H9 (cell line): ENCODE data around the gene C2orf80. TPM values are rescaled to one million over a fixed set of nuclear protein-coding genes. Genes with fewer than 3 reads are reported as not detected.
A peak's percentile ranks its signal among the peaks of the same experiment; 100 is the strongest.

Experiments
- DNase-seq: peaks from one replicate; pipeline ENCODE4 v3.0.0-alpha.2; 2017
- H2AFZ ChIP-seq: one replicate; pipeline ENCODE4 v1.6.1; 2013; ENCODE audit warnings: mild to moderate bottlenecking, low read length, control low read depth, moderate library complexity
- H2AK5ac ChIP-seq: 2 replicates; pipeline ENCODE4 v1.6.1; 2013; ENCODE audit warnings: low read length, control low read depth, mixed read lengths; ENCODE audit not compliant: insufficient read length
- H2BK120ac ChIP-seq: one replicate; pipeline ENCODE4 v1.6.1; 2013; ENCODE audit warnings: low read depth, mild to moderate bottlenecking, low read length, control low read depth, inconsistent platforms; ENCODE audit not compliant: poor library complexity, severe bottlenecking
- H2BK12ac ChIP-seq: 2 replicates; pipeline ENCODE4 v1.6.1; 2013; ENCODE audit warnings: low read length, control low read depth, mixed read lengths, low read depth; ENCODE audit not compliant: insufficient read length
- H2BK15ac ChIP-seq: 2 replicates; pipeline ENCODE4 v1.6.1; 2013; ENCODE audit warnings: low read depth, low read length, control low read depth
- H2BK20ac ChIP-seq: one replicate; pipeline ENCODE4 v1.6.1; 2013; ENCODE audit warnings: low read depth, mild to moderate bottlenecking, low read length, control low read depth, inconsistent platforms; ENCODE audit not compliant: poor library complexity, severe bottlenecking
- H2BK5ac ChIP-seq: 2 replicates; pipeline ENCODE4 v1.6.1; 2013; ENCODE audit warnings: low read length, control low read depth, mixed read lengths; ENCODE audit not compliant: insufficient read length
- H3K14ac ChIP-seq: 2 replicates; pipeline ENCODE4 v1.6.1; 2013; ENCODE audit warnings: low read length, control low read depth; ENCODE audit not compliant: insufficient read depth
- H3K18ac ChIP-seq: 2 replicates; pipeline ENCODE4 v1.6.1; 2013; ENCODE audit warnings: low read depth, mild to moderate bottlenecking, mixed read lengths, low read length, control low read depth; ENCODE audit not compliant: insufficient read length
- H3K23ac ChIP-seq: 2 replicates; pipeline ENCODE4 v1.6.1; 2013; ENCODE audit warnings: low read length, control low read depth, mixed read lengths, low read depth; ENCODE audit not compliant: insufficient read length
- H3K23me2 ChIP-seq: 2 replicates; pipeline ENCODE4 v1.6.1; 2013; ENCODE audit warnings: low read depth, mild to moderate bottlenecking, mixed read lengths, low read length, control low read depth; ENCODE audit not compliant: insufficient read length, poor library complexity, severe bottlenecking
- H3K27ac ChIP-seq: 2 replicates; pipeline ENCODE4 v1.5.1; 2013; ENCODE audit warnings: low read length, control low read depth, mixed read lengths, low read depth; ENCODE audit not compliant: insufficient read length
- H3K27me3 ChIP-seq: 2 replicates; pipeline ENCODE4 v1.6.1; 2013; ENCODE audit warnings: low read length, control low read depth, inconsistent platforms; ENCODE audit not compliant: insufficient read depth
- H3K4ac ChIP-seq: 2 replicates; pipeline ENCODE4 v1.6.1; 2013; ENCODE audit warnings: low read depth, mild to moderate bottlenecking, control low read depth, inconsistent platforms, low read length, moderate library complexity
- H3K4me1 ChIP-seq: 2 replicates; pipeline ENCODE4 v1.6.1; 2013; ENCODE audit warnings: low read length, control low read depth, inconsistent platforms; ENCODE audit not compliant: insufficient read depth
- H3K4me2 ChIP-seq: 2 replicates; pipeline ENCODE4 v1.6.1; 2013; ENCODE audit warnings: low read length, control low read depth, mixed read lengths; ENCODE audit not compliant: insufficient read length, insufficient read depth
- H3K56ac ChIP-seq: 2 replicates; pipeline ENCODE4 v1.6.1; 2013; ENCODE audit warnings: low read depth, mild to moderate bottlenecking, mixed read lengths, low read length, control low read depth; ENCODE audit not compliant: insufficient read length
- H3K79me1 ChIP-seq: 2 replicates; pipeline ENCODE4 v1.6.1; 2013; ENCODE audit warnings: low read depth, mild to moderate bottlenecking, moderate library complexity, low read length, control low read depth, inconsistent platforms; ENCODE audit not compliant: insufficient read depth, poor library complexity, severe bottlenecking
- H3K79me2 ChIP-seq: 2 replicates; pipeline ENCODE4 v1.6.1; 2013; ENCODE audit warnings: low read length, control low read depth, inconsistent platforms; ENCODE audit not compliant: insufficient read depth
- H3K9ac ChIP-seq: 2 replicates; pipeline ENCODE4 v1.6.1; 2013; ENCODE audit warnings: low read length, control low read depth, mixed read lengths; ENCODE audit not compliant: insufficient read length; ENCODE audit errors: extremely low read depth
- H3K9me3 ChIP-seq: one replicate; pipeline ENCODE4 v1.6.1; 2013; ENCODE audit warnings: low read depth, low read length, inconsistent platforms; ENCODE audit not compliant: control insufficient read depth
- H3T11ph ChIP-seq: one replicate; pipeline ENCODE4 v1.6.1; 2013; ENCODE audit warnings: mild to moderate bottlenecking, low read length, control low read depth, inconsistent platforms
- H4K20me1 ChIP-seq: one replicate; pipeline ENCODE4 v1.6.1; 2013; ENCODE audit not compliant: control insufficient read depth, insufficient read length, insufficient read depth
- H4K5ac ChIP-seq: 2 replicates; pipeline ENCODE4 v1.6.1; 2013; ENCODE audit warnings: low read depth, mild to moderate bottlenecking, mixed read lengths, low read length, control low read depth; ENCODE audit not compliant: insufficient read length
- H4K8ac ChIP-seq: replicated peaks from 2 replicates; pipeline ENCODE4 v1.6.1; 2013; ENCODE audit warnings: low read length, control low read depth, mixed read lengths, low read depth; ENCODE audit not compliant: insufficient read length
- H4K91ac ChIP-seq: 2 replicates; pipeline ENCODE4 v1.6.1; 2013; ENCODE audit warnings: low read depth, mild to moderate bottlenecking, moderate library complexity, mixed read lengths, low read length, control low read depth; ENCODE audit not compliant: insufficient read length
- H3K27ac Mint-ChIP-seq, 3 experiments: 2 replicates in 2 of 3; 3 replicates in 1 of 3; pipeline ENCODE4 v1.8.0; 2020 to 2021; ENCODE audit warnings: mixed read lengths in 3 of 3, mild to moderate bottlenecking in 1 of 3, moderate library complexity in 1 of 3
- H3K27me3 Mint-ChIP-seq: 2 replicates; pipeline ENCODE4 v1.8.0; 2021; ENCODE audit warnings: low read depth, mild to moderate bottlenecking, moderate library complexity, mixed read lengths
- H3K36me3 Mint-ChIP-seq, 3 experiments: 2 replicates in 2 of 3; 3 replicates in 1 of 3; pipeline ENCODE4 v1.8.0; 2020 to 2021; ENCODE audit warnings: low read depth in 3 of 3, mixed read lengths in 3 of 3; ENCODE audit not compliant: insufficient read depth in 1 of 3
- H3K4me1 Mint-ChIP-seq, 2 experiments: 2 replicates each; pipeline ENCODE4 v1.8.0; 2020; ENCODE audit warnings: mixed read lengths in 2 of 2
- H3K4me3 Mint-ChIP-seq, 2 experiments: 2 replicates in 1 of 2; 3 replicates in 1 of 2; pipeline ENCODE4 v1.8.0; 2020 to 2021; ENCODE audit warnings: mild to moderate bottlenecking in 2 of 2, mixed read lengths in 2 of 2, moderate library complexity in 1 of 2
- H3K9me3 Mint-ChIP-seq, 2 experiments: 2 replicates in 1 of 2; 3 replicates in 1 of 2; pipeline ENCODE4 v1.8.0; 2020; ENCODE audit warnings: mild to moderate bottlenecking in 2 of 2, mixed read lengths in 2 of 2, moderate library complexity in 1 of 2
- WGBS: extraction: QIAGEN DNeasy Blood & Tissue Kit; methylation state at CpG from one replicate; pipeline ENCODE4 v1.1.7; 2013; ENCODE audit warnings: missing lambda C conversion rate, low lambda C conversion rate, mixed read lengths; ENCODE audit not compliant: insufficient read length; ENCODE audit errors: extremely low coverage; 5-methylcytosine and 5-hydroxymethylcytosine counted together
- total RNA-seq: library from RNA; stranded (reverse); gene quantifications from 2 replicates; pipeline ENCODE4 v1.2.1, GENCODE V29; 2021
- TF ChIP-seq, protein P1 (sequence below): fragments of 200-600 bp; sonication (generic); conservative IDR thresholded peaks from 3 replicates; pipeline ENCODE4 v1.8.0; 2021; ENCODE audit warnings: antibody characterized with exemption, mild to moderate bottlenecking

C2orf80 gene
- total RNA-seq, 1 experiment from 2014 or later: not detected

DNA sequence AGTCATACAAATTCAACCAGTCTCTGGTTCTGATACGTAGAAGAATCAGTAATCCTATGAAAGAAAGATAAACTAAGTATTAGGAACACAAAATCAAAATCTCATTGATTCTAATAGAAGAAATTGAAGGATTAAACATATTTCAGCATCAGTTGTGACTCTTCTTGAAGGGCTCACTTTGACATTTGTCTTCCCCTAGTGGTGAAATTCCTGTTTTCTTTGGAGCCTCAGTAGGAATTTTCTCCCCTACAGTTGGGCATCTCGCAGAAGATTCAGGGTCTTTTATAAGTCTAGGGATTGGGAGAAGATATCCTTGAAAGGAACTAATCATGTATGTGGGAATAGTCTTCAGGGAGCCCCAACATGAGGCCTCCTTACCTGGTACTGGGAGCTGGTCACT lies 41.0 kb downstream of the C2orf80 start:
- no peaks in the 10 kb centered on the region for H3K4me1 ChIP-seq
- no peak overlapping the region for H3K27ac ChIP-seq
- WGBS: no CpG with 5 or more reads among the region's 2 CpGs
- H2AFZ ChIP-seq: no peak overlapping the region
- no peaks in the 10 kb centered on the region for H3K79me2 ChIP-seq
- H3K23ac ChIP-seq: no peak overlapping the region
- Mint-ChIP-seq H3K27ac (no peak overlapping the region), H3K9me3 (peaks cover 14 to 18% of the 10 kb centered on the region in 2 experiments; a peak in 4 of 5 replicates), H3K27me3 (no peaks in the 10 kb centered on the region), H3K4me3 (no peak overlapping the region), H3K4me1 (peaks cover 15 to 17% of the 10 kb centered on the region in 2 experiments), H3K36me3 (peaks cover 2 to 14% (median 2%) of the 10 kb centered on the region in 3 experiments; a peak in 4 of 7 replicates)
- H3K18ac ChIP-seq: no peak overlapping the region
- no peak overlapping the region for H2AK5ac ChIP-seq
- H2BK20ac ChIP-seq: no peak overlapping the region
- no peaks in the 10 kb centered on the region for H3K79me1 ChIP-seq
- H2BK5ac ChIP-seq: no peak overlapping the region
- DNase-seq: no peak
- H2BK15ac ChIP-seq: no peak overlapping the region
- no peak overlapping the region for H4K91ac ChIP-seq
- no peak overlapping the region for H3K4ac ChIP-seq
- H3K56ac ChIP-seq: no peak overlapping the region
- no peak overlapping the region for H3K14ac ChIP-seq
- H2BK12ac ChIP-seq: no peak overlapping the region
- H4K20me1 ChIP-seq: no peaks in the 10 kb centered on the region
- no peaks in the 10 kb centered on the region for H3K23me2 ChIP-seq
- H3K4me2 ChIP-seq: no peak overlapping the region
- no peak overlapping the region for H2BK120ac ChIP-seq
- H3K9ac ChIP-seq: no peak overlapping the region
- no peak overlapping the region for H4K8ac ChIP-seq
- TF ChIP-seq, protein P1, sequence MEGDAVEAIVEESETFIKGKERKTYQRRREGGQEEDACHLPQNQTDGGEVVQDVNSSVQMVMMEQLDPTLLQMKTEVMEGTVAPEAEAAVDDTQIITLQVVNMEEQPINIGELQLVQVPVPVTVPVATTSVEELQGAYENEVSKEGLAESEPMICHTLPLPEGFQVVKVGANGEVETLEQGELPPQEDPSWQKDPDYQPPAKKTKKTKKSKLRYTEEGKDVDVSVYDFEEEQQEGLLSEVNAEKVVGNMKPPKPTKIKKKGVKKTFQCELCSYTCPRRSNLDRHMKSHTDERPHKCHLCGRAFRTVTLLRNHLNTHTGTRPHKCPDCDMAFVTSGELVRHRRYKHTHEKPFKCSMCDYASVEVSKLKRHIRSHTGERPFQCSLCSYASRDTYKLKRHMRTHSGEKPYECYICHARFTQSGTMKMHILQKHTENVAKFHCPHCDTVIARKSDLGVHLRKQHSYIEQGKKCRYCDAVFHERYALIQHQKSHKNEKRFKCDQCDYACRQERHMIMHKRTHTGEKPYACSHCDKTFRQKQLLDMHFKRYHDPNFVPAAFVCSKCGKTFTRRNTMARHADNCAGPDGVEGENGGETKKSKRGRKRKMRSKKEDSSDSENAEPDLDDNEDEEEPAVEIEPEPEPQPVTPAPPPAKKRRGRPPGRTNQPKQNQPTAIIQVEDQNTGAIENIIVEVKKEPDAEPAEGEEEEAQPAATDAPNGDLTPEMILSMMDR: peak; percentile 66
- no peak overlapping the region for H4K5ac ChIP-seq
- no peaks in the 10 kb centered on the region for H3K27me3 ChIP-seq
- H3K9me3 ChIP-seq: no peaks in the 10 kb centered on the region
- H3T11ph ChIP-seq: no peak overlapping the region
